ENCODE results near the gene TMEM270. TPM values are rescaled to one million over a fixed set of nuclear protein-coding genes. Genes with fewer than 3 reads are reported as not detected.

TMEM270 gene
- total RNA-seq, 4 donors from 2014 or later, result not detected

DNA sequence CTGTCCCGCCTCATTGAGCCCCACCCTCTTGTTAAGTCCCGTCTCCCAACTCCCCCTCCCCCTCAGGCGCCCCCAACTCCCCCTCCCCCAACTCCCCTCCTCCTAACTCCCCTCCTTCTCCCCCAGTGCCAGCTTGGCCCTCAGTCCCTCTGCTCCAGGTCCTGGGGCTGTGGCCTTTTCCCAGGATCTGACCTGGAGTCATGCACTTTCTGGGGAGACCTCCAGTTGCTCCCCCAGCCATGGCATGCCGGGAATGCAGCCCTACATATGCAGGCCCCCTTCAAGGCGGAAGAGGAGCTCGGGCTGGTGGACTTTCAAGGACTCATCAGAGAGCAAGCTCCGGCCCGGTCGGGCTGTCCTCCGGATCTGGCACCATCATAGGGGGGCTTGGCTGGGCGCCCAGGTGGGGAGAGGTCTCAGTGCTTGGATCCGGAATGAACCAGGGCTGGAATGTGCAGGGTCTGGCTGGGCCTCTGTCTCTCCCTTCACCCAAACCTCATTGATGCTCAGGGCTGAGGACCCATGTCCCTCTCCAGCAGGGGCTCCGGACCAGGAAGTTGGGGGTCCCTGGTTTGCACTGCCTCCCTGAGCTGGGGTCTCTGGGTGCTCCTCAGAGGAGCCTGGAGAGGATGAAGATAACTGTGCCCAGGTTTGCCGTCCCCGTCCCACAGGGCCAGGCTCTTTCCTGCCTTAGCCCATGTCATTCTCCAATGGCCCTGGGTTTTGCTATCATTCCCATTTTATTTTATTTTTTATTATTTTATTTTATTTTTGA is 41.1 kb downstream of the TMEM270 start:
- TF ChIP-seq, protein P1, sequence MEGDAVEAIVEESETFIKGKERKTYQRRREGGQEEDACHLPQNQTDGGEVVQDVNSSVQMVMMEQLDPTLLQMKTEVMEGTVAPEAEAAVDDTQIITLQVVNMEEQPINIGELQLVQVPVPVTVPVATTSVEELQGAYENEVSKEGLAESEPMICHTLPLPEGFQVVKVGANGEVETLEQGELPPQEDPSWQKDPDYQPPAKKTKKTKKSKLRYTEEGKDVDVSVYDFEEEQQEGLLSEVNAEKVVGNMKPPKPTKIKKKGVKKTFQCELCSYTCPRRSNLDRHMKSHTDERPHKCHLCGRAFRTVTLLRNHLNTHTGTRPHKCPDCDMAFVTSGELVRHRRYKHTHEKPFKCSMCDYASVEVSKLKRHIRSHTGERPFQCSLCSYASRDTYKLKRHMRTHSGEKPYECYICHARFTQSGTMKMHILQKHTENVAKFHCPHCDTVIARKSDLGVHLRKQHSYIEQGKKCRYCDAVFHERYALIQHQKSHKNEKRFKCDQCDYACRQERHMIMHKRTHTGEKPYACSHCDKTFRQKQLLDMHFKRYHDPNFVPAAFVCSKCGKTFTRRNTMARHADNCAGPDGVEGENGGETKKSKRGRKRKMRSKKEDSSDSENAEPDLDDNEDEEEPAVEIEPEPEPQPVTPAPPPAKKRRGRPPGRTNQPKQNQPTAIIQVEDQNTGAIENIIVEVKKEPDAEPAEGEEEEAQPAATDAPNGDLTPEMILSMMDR (IDR thresholded peaks at IDR 0.05; ENCODE audit: low read depth), result no peak

DNA sequence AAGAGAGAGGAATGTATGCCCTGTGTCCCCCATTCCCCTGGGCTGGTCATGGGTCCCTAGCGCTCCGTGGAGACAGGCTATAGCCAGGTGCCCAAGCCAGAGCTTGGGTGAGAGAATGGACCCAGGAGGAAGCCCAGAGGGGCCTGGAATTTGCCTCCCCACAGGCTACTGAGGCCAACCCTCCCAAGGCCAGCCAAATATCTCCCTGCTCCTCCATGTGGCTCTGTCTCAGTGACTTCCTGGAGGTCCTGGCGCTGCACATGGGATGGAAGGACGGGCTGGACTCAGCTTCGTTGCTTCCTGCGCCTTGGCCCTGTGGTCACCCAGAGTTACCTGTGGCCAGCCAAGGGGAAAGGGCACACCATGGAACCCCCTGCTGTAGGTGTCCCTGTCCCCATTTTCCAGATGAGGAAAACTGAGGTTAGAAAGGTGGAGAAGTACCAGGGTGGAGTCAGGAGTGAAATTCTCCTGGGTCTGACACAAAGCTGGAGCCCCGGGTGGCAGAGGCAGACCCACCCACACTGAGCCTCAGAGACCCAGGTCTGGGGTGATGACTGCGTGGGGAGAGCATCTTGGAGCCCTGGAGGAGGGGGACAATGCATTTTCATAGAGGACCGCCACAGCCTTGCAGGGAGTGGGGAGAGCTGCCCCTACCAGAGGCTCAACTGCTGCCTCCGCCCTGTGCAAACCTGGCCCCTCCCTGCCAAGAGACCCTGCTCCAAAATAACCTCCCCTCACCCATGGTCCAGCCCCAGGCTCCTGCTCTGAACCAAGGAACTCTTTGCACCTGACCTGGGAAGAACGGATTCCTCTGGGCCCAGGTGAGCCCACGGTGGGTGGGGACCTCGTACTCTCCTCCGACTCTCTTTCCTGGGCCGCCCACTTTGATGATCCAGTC is 42.6 kb downstream of the TMEM270 start:
- TF ChIP-seq, protein P1 (IDR thresholded peaks at IDR 0.05; ENCODE audit: low read depth), result no peak

DNA sequence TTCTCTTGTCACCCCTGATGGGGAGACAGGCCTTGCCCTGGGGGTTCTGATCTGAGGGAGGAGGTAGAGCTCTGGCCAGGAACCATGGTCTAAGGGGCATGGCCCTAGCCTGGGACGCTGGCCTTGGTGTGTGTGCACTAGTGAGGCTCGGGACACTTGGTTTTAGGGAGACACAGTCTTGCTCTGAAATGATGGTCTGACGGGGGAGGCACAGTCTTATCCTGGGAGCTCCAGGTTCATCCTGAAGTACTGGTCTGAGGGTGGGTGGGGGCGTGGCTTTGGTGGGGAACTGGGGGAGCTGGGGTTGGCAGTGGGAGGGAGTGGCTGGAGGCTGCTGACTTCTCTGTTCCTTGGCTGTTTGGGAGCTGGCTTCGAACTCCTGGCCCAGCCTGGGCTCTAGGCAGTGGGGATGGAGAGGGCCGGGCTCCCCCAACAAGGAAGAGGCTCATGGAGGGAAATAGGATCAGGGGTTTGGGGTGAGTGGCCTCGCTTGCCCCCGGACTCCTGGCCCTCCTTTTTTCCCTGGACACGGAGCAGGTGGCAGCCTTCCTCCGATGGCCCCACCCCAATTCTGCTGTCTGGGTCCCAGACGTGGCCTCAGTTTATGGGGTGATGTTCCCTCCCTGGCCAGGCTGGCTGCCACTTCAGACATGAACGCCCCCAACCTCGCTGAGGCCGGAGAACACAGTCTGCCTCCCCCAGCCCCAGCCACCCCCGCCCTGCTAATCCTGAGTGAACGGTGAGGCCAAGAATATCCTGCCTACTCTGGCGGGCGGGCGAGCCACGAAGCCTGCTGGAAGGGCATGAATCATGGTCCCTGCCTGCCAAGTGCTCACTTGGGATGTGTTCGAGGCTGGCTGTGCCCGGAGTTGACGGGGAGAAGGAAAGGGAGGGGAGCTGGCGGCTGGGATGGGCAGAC is 43.5 kb downstream of the TMEM270 start:
- TF ChIP-seq, protein P1 (IDR thresholded peaks at IDR 0.05; ENCODE audit: low read depth), result no peak

DNA sequence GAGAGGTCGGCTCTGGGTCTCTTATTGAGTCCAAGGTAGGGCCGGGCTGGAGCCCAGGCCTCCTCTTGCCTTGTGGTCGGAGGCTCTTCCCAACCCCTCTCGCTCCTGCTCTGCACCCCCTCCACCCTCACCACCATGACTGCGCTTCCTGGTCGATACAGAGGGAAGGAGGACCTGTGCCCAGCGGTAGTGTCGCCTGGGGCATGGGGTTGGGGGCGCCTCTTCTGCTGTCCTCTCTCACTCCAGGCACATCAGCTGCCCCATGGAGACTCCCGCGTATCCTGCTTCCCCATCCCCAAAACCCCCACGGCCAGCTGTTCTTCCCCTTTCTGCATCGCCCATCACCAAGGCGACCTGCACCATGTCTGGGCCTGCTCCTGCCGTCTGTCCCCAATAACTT is 44.4 kb downstream of the TMEM270 start:
- TF ChIP-seq, protein P1 (IDR thresholded peaks at IDR 0.05; ENCODE audit: low read depth), result no peak

DNA sequence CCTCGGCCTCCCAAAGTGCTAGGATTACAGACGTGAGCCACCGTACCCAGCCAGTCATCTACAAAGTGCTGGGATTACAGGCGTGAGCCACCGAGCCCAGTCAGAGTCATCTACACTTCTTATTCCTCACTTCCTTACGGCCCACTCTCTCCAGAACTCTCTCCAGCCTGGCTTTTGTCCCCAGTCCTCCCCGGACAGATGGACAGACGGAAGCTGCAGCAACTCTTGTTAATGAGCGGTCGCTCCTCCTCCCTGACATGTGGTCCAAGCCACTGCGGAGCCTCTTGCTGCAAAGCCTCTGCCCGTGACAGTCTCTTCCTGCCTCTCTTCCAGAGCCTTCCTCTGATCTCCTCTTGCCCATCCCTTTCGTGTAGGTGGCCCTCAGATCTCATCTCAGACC is 45.9 kb downstream of the TMEM270 start:
- TF ChIP-seq, protein P1 (IDR thresholded peaks at IDR 0.05; ENCODE audit: low read depth), result no peak

DNA sequence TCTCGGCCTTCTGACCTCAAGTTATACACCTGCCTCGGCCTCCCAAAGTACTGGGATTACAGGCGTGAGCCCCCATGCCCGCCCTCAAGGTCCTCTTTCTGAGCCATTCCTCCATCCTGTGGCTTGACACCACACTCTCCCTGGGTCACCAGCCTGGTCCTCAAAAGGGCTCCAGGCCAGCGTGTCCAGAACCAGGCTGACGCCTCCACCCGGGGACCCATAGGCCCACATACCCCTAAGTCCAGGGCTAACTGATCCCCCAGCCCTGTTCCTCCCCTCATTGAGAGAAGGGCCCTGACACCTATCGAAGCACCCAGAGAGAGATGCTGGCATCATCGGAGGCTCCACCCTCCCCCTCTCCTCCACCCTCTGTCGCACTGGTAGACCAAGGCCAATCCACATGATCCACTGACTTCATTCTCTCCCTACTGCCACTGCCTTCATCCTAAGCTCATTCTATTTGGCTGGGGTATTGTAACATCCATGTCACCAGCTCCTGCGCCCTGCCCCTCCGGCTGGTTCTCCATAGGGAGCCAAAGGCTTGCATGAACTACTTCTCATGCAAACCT is 46.7 kb downstream of the TMEM270 start:
- TF ChIP-seq, protein P1 (IDR thresholded peaks at IDR 0.05; ENCODE audit: low read depth), result no peak

All from subcutaneous adipose tissue (tissue), 4 donors.